ENCODE measurements around the gene LMOD2. TPM values are rescaled to one million over a fixed set of nuclear protein-coding genes. Genes with fewer than 3 reads are reported as not detected.

Gene LMOD2
- total RNA-seq, 1 experiment from 2014 or later: not detected

DNA sequence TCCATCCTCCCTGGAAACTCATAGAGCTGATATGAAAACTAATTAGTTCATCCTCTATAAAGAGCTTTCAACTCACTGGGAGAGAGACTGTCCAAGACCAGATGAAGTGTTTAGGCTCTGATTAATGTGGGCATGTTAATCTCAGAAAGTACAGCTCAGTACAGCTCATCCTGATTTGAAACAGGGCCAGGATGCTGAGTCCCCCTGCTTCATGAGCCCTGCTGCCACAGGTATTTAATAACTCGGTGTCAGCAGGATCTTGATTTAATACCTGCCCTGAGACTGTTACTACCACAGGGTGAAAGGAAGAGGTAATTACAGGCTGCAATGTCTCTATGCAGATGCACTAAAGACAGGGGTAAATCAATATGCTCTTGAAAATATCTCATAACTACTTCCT lies 10.8 kb downstream of the LMOD2 start (continued):
- TF ChIP-seq, protein P1, sequence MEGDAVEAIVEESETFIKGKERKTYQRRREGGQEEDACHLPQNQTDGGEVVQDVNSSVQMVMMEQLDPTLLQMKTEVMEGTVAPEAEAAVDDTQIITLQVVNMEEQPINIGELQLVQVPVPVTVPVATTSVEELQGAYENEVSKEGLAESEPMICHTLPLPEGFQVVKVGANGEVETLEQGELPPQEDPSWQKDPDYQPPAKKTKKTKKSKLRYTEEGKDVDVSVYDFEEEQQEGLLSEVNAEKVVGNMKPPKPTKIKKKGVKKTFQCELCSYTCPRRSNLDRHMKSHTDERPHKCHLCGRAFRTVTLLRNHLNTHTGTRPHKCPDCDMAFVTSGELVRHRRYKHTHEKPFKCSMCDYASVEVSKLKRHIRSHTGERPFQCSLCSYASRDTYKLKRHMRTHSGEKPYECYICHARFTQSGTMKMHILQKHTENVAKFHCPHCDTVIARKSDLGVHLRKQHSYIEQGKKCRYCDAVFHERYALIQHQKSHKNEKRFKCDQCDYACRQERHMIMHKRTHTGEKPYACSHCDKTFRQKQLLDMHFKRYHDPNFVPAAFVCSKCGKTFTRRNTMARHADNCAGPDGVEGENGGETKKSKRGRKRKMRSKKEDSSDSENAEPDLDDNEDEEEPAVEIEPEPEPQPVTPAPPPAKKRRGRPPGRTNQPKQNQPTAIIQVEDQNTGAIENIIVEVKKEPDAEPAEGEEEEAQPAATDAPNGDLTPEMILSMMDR (IDR thresholded peaks at IDR 0.05 in 2 of 3, conservative IDR thresholded peaks at IDR 0.05 in 1 of 3; ENCODE audit: borderline replicate concordance in 1 of 3, insufficient read depth in 1 of 3, low read depth in 2 of 3, low read length in 2 of 3): no peak

- no peaks in the 10 kb centered on the region for H4K20me1 ChIP-seq (ENCODE audit: insufficient read depth)
- no peaks in the 10 kb centered on the region for H3K9me3 ChIP-seq (ENCODE audit: control insufficient read depth in 1 of 2, insufficient read depth in 1 of 2, low read depth in 1 of 2, low read length in 2 of 2)
- H3K4me2 ChIP-seq (ENCODE audit: low read length): no peak overlapping the region
- no peaks in the 10 kb centered on the region for H3K79me2 ChIP-seq (ENCODE audit: insufficient read depth, low read length)
- ATAC-seq (no peak), DNase-seq (ENCODE audit: low read depth, low spot score) (no peak)
- H3K4me1 ChIP-seq (ENCODE audit: control insufficient read depth in 1 of 2, insufficient read depth in 2 of 2, low read length in 2 of 2): no peaks in the 10 kb centered on the region
- H3K27me3 ChIP-seq (ENCODE audit: insufficient read depth, low read length): no peaks in the 10 kb centered on the region
- BruUV-seq (replicated peaks): no TSS peak
- no peaks in the 10 kb centered on the region for H3K36me3 ChIP-seq (ENCODE audit: control insufficient read depth in 1 of 2, insufficient read depth in 2 of 2, low read length in 2 of 2)
- CTCF ChIA-PET: no interaction called here
- no peaks in the 10 kb centered on the region for H3K9me2 ChIP-seq (ENCODE audit: insufficient read depth)
- intact Hi-C loops (cut with micrococcal nuclease): no loop called here
- POLR2A ChIA-PET: no interaction called here
- RAD21 ChIA-PET (ENCODE audit: low non-redundant PET in 1 of 2, low total read pairs in 2 of 2, uncharacterized antibody in 2 of 2, unreplicated experiment in 2 of 2): no interaction called here
- no peak overlapping the region for H3K4me3 ChIP-seq (replicated peaks in 1 of 2; ENCODE audit: low read depth in 1 of 2, low read length in 2 of 2)
- no peak overlapping the region for H3K27ac ChIP-seq (ENCODE audit: low read depth, low read length)
- H3K9ac ChIP-seq (ENCODE audit: low read length): no peak overlapping the region
- H2AFZ ChIP-seq (ENCODE audit: low read depth, low read length, poor library complexity, severe bottlenecking): no peak overlapping the region
- TF ChIP-seq REST (IDR thresholded peaks at IDR 0.05; ENCODE audit: low read depth): no peak
- TF ChIP-seq ZNF274 (IDR thresholded peaks at IDR 0.05; ENCODE audit: low read depth, low read length): no peak
- TF ChIP-seq CEBPB (IDR thresholded peaks at IDR 0.05; ENCODE audit: low read depth): no peak
- TF ChIP-seq, protein P2, sequence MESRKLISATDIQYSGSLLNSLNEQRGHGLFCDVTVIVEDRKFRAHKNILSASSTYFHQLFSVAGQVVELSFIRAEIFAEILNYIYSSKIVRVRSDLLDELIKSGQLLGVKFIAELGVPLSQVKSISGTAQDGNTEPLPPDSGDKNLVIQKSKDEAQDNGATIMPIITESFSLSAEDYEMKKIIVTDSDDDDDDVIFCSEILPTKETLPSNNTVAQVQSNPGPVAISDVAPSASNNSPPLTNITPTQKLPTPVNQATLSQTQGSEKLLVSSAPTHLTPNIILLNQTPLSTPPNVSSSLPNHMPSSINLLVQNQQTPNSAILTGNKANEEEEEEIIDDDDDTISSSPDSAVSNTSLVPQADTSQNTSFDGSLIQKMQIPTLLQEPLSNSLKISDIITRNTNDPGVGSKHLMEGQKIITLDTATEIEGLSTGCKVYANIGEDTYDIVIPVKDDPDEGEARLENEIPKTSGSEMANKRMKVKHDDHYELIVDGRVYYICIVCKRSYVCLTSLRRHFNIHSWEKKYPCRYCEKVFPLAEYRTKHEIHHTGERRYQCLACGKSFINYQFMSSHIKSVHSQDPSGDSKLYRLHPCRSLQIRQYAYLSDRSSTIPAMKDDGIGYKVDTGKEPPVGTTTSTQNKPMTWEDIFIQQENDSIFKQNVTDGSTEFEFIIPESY (IDR thresholded peaks at IDR 0.05; ENCODE audit: extremely low read depth, insufficient replicate concordance, low read length): no peak
- TF ChIP-seq JUND (IDR thresholded peaks at IDR 0.05): no peak
- TF ChIP-seq SRF (IDR thresholded peaks at IDR 0.05; ENCODE audit: low read depth): no peak
- TF ChIP-seq RAD21 (IDR thresholded peaks at IDR 0.05; ENCODE audit: low read depth): no peak
- TF ChIP-seq, protein P3, sequence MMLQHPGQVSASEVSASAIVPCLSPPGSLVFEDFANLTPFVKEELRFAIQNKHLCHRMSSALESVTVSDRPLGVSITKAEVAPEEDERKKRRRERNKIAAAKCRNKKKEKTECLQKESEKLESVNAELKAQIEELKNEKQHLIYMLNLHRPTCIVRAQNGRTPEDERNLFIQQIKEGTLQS (IDR thresholded peaks at IDR 0.05): no peak
- TF ChIP-seq POLR2A (IDR thresholded peaks at IDR 0.05; ENCODE audit: borderline replicate concordance, extremely low read depth, insufficient read depth, insufficient read length): no peak
- no peak for TF ChIP-seq POLR2AphosphoS5 (IDR thresholded peaks at IDR 0.05; ENCODE audit: low read depth, low read length)
- TF ChIP-seq ZFX (IDR thresholded peaks at IDR 0.05): no peak
- TF ChIP-seq FOSL1 (IDR thresholded peaks at IDR 0.05; ENCODE audit: low read depth): no peak
- TF ChIP-seq MAX (IDR thresholded peaks at IDR 0.05): no peak
- TF ChIP-seq TCF7L2 (IDR thresholded peaks at IDR 0.05; ENCODE audit: borderline replicate concordance, extremely low read depth, insufficient read depth, insufficient read length): no peak
- no peak for TF ChIP-seq YY1 (IDR thresholded peaks at IDR 0.05; ENCODE audit: extremely low read depth, insufficient replicate concordance, low read depth, low read length)
- no peak for TF ChIP-seq SP1 (IDR thresholded peaks at IDR 0.05; ENCODE audit: low read depth)
- TF ChIP-seq ELF1 (IDR thresholded peaks at IDR 0.05; ENCODE audit: borderline replicate concordance, low read depth): no peak
- TF ChIP-seq SIN3A (IDR thresholded peaks at IDR 0.05; ENCODE audit: low read depth): no peak
Measured at GRCh38 chr7:123669485-123669884, 13.8 kb downstream of the LMOD2 start.

Measured in HCT116 (cell line).